Measurements from ENCODE around the gene LRMDA.

LRMDA gene

GRCh38 chr10:75776738-75777504, 345.5 kb downstream of the LRMDA start:
- DNase-seq (ENCODE audit: low read depth), result no peak

- no peak for DNase-seq (ENCODE audit: low read depth)
These were observed 347.2 kb downstream of the LRMDA start for GRCh38 chr10:75778665-75779064.

- DNase-seq (ENCODE audit: low read depth), result no peak
These were observed 347.9 kb downstream of the LRMDA start for GRCh38 chr10:75779276-75779675.

- no peak for DNase-seq (ENCODE audit: low read depth)
These were observed 351.2 kb downstream of the LRMDA start for GRCh38 chr10:75782463-75783248.

- DNase-seq (ENCODE audit: low read depth), result peak; percentile 9
These were observed 357.2 kb downstream of the LRMDA start for GRCh38 chr10:75788394-75789205.

- DNase-seq (ENCODE audit: low read depth), result no peak
These were observed 362.4 kb downstream of the LRMDA start for GRCh38 chr10:75793848-75794247.

GRCh38 chr10:75801121-75801520, 369.7 kb downstream of the LRMDA start:
- no peak for DNase-seq (ENCODE audit: low read depth)

- DNase-seq (ENCODE audit: low read depth), result no peak
These were observed 370.2 kb downstream of the LRMDA start for GRCh38 chr10:75801661-75802060.

GRCh38 chr10:75803121-75803520, 371.7 kb downstream of the LRMDA start:
- no peak for DNase-seq (ENCODE audit: low read depth)

GRCh38 chr10:75803816-75804552, 372.6 kb downstream of the LRMDA start:
- DNase-seq (ENCODE audit: low read depth), result no peak

- no peak for DNase-seq (ENCODE audit: low read depth)
These were observed 374.8 kb downstream of the LRMDA start for GRCh38 chr10:75806186-75806585.

GRCh38 chr10:75807456-75807855, 376.0 kb downstream of the LRMDA start:
- no peak for DNase-seq (ENCODE audit: low read depth)

- DNase-seq (ENCODE audit: low read depth), result no peak
These were observed 377.6 kb downstream of the LRMDA start for GRCh38 chr10:75809003-75809402.

- no peak for DNase-seq (ENCODE audit: low read depth)
These were observed 382.6 kb downstream of the LRMDA start for GRCh38 chr10:75814014-75814413.

- DNase-seq (ENCODE audit: low read depth), result no peak
These were observed 383.6 kb downstream of the LRMDA start for GRCh38 chr10:75815066-75815465.

GRCh38 chr10:75817198-75817597, 385.8 kb downstream of the LRMDA start:
- DNase-seq (ENCODE audit: low read depth), result no peak

- DNase-seq (ENCODE audit: low read depth), result no peak
These were observed 387.1 kb downstream of the LRMDA start for GRCh38 chr10:75818552-75818951.

GRCh38 chr10:75825235-75825634, 393.8 kb downstream of the LRMDA start:
- no peak for DNase-seq (ENCODE audit: low read depth)

GRCh38 chr10:75825661-75826060, 394.2 kb downstream of the LRMDA start:
- DNase-seq (ENCODE audit: low read depth), result no peak

- no peak for DNase-seq (ENCODE audit: low read depth)
These were observed 395.4 kb downstream of the LRMDA start for GRCh38 chr10:75826846-75827245.

- no peak for DNase-seq (ENCODE audit: low read depth)
These were observed 396.2 kb downstream of the LRMDA start for GRCh38 chr10:75827587-75828021.

GRCh38 chr10:75828413-75828812, 397.0 kb downstream of the LRMDA start:
- DNase-seq (ENCODE audit: low read depth), result no peak
